IPS-18c (cell line): ENCODE measurements around the gene MARCHF4.
A peak's percentile ranks its signal among the peaks of the same experiment; 100 is the strongest.

ENCODE experiments used
- H3K4me3 ChIP-seq: 2 replicates; pipeline ENCODE4 v1.7.0; 2013; ENCODE audit warnings: low read depth, mild to moderate bottlenecking, low read length, moderate library complexity; ENCODE audit not compliant: insufficient read depth
- H3K9me3 ChIP-seq: one replicate; pipeline ENCODE4 v1.6.1; 2013; ENCODE audit warnings: mild to moderate bottlenecking, low read length, moderate library complexity; ENCODE audit not compliant: control insufficient read depth, insufficient read depth

The MARCHF4 gene

GRCh38 chr2:216371721-216372702 is at the start of gene MARCHF4:
MARCHF4 (minus strand) TSS chr2:216372483; CDS start chr2:216370260, 2,223 bp downstream.
- Histone ChIP-seq H3K4me3 (peak within 1 kb of the TSS; percentile 67), H3K9me3 (no peaks in the 10 kb centered on the region)

- no peaks in the 10 kb centered on the region for H3K9me3 ChIP-seq
- no peak overlapping the region for H3K4me3 ChIP-seq
These were observed 48.3 kb upstream of the MARCHF4 start for GRCh38 chr2:216420367-216421101.

GRCh38 chr2:216418981-216419380 is 46.7 kb upstream of the MARCHF4 start:
- Histone ChIP-seq H3K4me3 (no peak overlapping the region), H3K9me3 (no peaks in the 10 kb centered on the region)

GRCh38 chr2:216416571-216417307 is 44.5 kb upstream of the MARCHF4 start:
- Histone ChIP-seq H3K4me3 (no peak overlapping the region), H3K9me3 (no peaks in the 10 kb centered on the region)

GRCh38 chr2:216415541-216415940 is 43.3 kb upstream of the MARCHF4 start:
- H3K9me3 ChIP-seq, result no peaks in the 10 kb centered on the region
- H3K4me3 ChIP-seq, result no peak overlapping the region

- Histone ChIP-seq H3K9me3 (no peaks in the 10 kb centered on the region), H3K4me3 (no peak overlapping the region)
These were observed 42.6 kb upstream of the MARCHF4 start for GRCh38 chr2:216414772-216415319.

- Histone ChIP-seq H3K4me3 (no peak overlapping the region), H3K9me3 (no peaks in the 10 kb centered on the region)
These were observed 41.6 kb upstream of the MARCHF4 start for GRCh38 chr2:216413882-216414281.

- H3K4me3 ChIP-seq, result peak within 1 kb of the TSS; percentile 73
- H3K9me3 ChIP-seq, result no peaks in the 10 kb centered on the region
These were observed 40.0 kb upstream of the MARCHF4 start, which contains the start of gene SMARCAL1 for GRCh38 chr2:216412022-216412999. SMARCAL1 (plus strand) TSS chr2:216412484; CDS start chr2:216414705, 2,221 bp downstream.

- Histone ChIP-seq H3K9me3 (no peaks in the 10 kb centered on the region), H3K4me3 (no peak overlapping the region)
These were observed 38.3 kb upstream of the MARCHF4 start for GRCh38 chr2:216410550-216410949.

GRCh38 chr2:216408426-216409290 is 36.4 kb upstream of the MARCHF4 start:
- Histone ChIP-seq H3K9me3 (no peaks in the 10 kb centered on the region), H3K4me3 (no peak overlapping the region)

GRCh38 chr2:216406826-216407225 is 34.5 kb upstream of the MARCHF4 start:
- H3K4me3 ChIP-seq, result no peak overlapping the region
- no peaks in the 10 kb centered on the region for H3K9me3 ChIP-seq

- no peaks in the 10 kb centered on the region for H3K9me3 ChIP-seq
- no peak overlapping the region for H3K4me3 ChIP-seq
These were observed 33.3 kb upstream of the MARCHF4 start for GRCh38 chr2:216405588-216405987.

GRCh38 chr2:216404010-216404618 is 31.8 kb upstream of the MARCHF4 start:
- Histone ChIP-seq H3K4me3 (no peak overlapping the region), H3K9me3 (peaks cover 4% of the 10 kb centered on the region)

- H3K9me3 ChIP-seq, result peaks cover 6% of the 10 kb centered on the region
- no peak overlapping the region for H3K4me3 ChIP-seq
These were observed 30.5 kb upstream of the MARCHF4 start for GRCh38 chr2:216402751-216403150.

GRCh38 chr2:216399621-216400020 is 27.3 kb upstream of the MARCHF4 start:
- Histone ChIP-seq H3K9me3 (peaks cover 6% of the 10 kb centered on the region), H3K4me3 (no peak overlapping the region)
